Endothelial cell of hepatic sinusoid (primary cell): ENCODE data around the gene IL1RAP.

ENCODE experiments used
- in situ Hi-C: cut with HindIII; loops from 2 replicates; pipeline ENCODE4 v1.10.0; 2017; ENCODE audit warnings: low sequenced_read_pairs

Gene IL1RAP

DNA sequence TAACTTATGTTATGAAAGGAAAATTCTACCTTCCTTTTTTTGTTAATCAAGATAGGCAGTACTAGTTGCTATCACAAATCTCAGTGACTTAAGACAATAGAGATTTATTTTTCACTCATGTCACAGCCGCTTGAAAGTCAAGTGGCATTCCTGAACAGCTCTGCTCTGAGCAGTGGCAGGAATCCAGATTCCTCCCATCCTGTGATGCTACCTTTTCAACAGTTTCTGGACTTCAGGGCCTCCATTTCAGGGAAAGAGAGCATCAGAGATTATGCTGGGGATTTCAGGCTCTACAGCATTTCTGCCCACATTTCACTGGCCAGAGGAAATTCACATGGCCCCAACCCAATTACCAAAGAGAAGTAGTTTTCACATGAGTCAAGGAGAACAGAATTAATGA is 83.4 kb downstream of the IL1RAP start:
- in situ Hi-C loops = no loop called here

DNA sequence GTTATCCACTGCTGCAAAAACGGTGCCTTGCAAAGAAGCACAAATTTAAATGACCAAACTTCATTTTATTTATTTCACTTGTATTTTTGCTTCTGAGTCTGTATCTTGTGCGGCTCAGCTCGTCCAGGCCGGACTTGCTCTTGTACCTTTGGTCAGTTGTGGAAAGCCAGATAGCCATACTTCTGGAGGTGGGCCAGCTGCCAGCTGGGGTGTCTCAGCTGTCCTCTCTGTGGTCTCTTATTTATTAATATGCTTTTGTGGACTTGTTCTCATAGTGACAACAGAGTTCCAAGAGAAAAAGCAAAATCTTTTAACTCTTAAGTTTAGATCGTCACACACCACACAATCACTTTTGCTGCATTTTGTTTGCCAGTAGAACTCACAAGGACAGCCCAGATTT is 87.7 kb downstream of the IL1RAP start:
- in situ Hi-C loops = no loop called here

DNA sequence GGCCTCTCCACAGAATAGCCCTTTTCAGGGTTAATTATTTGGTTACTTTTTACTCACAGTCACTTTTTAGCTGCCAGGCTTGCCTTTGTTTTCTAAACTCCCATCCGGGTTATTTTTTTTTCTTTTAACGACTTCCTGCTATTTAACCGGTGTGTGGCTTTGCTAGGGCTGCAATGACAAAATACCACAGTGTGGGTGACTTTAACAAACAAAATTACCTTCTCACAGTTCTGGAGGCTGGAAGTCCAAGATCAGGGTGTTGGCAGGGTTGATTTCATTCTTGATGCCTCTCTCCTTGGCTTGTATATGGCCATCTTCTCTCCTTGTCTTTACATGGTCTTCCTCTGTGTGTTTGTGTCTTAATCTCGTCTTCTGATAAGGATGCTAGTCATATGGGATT is 91.5 kb downstream of the IL1RAP start:
- in situ Hi-C loops = no loop called here

DNA sequence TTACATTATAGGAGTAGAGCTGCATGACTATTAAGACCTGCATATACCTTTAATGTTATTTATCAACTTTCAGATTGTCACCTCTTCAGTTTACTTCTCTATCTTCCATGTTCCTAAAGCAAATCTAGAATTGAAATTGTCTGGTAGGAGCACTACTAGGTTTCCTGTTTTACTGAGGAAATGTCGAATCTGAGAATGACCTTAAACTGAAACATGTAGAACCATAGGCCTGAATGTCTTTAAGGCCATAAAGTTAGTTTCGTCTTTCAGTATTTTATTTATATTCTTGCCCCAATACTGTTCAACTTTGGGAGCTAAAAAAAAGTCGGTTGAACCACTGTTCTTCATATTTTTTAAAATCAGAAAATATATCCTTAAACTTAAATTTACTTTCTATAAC is 92.7 kb downstream of the IL1RAP start:
- in situ Hi-C loops = no loop called here

DNA sequence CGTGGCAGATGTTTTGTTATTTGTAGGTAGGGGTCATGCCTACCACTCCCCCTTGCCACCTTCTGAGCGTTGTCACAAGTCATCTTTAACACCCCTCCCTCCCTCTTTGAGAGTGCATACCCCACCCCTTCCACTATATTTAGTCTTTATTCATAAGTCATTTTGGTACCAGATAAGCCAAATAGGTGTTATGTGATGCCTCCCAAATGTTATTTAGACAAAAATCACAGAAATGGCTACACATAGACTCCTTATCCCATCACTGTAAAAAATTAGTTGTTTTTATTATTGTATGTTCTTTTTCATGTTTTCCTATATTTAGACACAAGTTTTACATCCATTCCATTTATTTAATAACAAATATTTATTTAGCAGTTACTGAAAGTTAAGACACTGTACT is 93.1 kb downstream of the IL1RAP start:
- in situ Hi-C loops = no loop called here

DNA sequence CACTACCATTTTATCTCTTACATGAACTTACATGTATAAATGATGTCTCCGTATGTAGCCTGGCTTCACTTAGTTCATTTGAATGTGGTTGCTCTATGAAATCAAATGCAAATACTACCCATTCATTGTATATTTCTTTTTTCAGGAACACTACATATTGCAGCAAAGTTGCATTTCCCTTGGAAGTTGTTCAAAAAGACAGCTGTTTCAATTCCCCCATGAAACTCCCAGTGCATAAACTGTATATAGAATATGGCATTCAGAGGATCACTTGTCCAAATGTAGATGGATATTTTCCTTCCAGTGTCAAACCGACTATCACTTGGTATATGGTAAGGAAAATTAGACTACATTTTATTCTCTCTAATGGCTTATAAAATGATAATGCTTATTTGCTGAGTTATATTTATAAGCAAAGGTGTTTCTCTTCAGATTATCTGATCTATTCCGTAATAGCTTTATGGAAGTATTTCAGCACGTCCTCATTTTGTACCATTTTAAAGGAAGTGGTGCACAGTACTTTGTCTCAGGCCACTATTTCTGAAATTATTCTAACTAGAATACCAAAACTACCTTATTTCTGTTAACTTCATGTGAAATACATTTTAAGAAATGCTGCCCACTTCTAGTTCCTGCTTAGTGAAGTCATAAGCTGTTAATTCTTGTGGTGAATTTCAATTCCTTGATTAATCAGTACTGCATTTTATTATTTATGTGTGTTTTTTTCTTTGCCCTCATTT is 95.1 kb downstream of the IL1RAP start:
- in situ Hi-C loops = no loop called here

DNA sequence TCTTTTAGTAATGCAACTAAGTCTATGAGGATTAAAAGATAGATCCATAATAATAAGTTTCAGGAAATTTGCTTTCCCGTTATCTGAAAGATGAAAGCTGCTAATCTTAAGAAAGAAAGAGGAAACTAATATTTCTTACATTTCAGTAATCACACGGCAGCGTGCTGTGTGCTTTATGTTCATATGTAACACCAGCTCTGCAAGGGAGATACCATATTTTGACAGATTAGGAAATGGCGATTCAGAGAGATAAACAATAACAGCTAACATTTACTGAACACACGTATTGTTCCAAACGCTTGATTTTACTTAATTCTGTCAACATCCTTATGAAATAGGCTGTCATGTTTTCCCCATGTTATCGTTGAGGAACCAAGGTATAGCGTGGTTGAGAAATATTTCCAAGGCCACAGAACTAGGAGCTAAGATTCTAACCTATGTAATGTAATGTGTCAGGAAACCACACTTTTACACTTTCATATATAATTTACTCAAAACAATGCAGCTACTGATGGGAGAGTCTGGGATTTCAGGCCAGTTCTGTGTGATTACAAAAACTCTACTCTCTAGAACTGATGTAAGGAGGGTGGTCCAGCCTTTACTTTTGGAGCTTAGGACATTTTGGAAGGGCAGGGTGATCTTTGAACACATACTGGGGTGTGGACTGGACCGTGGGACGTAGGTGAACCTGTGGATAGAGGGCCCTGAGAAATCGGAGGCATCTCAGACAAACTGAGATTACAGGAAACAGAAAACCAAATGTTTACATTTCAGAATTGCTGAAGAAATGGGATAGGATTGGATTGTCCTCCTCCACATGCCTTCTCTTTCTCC is 100.6 kb downstream of the IL1RAP start:
- in situ Hi-C loops = no loop called here

DNA sequence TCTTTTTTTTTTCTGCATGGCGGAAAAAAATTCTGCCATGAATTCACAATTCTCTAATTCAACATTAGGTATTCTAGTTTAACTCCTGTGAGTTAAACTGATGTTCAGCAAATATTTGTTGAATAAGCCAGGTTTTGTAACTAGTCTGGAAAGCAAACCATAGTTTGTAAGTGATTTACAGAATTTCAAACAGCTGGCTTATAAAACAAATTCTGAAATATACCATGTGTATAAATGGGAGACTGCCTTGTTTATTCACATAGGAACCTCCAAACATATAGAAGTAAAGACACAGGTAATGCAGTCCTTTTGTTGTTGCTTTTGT is 101.1 kb downstream of the IL1RAP start:
- in situ Hi-C loops = no loop called here

DNA sequence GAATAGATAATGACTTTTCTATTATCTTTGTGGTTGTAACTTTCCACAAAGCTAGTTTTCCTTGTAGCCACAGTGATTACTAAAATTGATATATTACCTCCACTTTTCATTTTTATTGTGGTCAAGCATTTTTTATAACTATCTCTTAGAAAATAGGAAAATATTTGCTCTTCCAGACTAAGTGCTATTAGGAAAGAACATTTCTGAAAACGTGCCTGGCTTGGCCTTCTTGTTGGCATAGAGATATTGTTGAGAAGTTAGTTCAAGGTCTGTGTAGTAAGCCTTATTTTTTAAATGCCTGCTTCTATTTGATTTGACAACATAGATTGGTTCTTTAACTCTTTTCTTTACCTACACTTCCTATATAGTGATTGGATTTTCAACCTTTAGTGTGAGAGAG is 101.7 kb downstream of the IL1RAP start:
- in situ Hi-C loops = no loop called here

DNA sequence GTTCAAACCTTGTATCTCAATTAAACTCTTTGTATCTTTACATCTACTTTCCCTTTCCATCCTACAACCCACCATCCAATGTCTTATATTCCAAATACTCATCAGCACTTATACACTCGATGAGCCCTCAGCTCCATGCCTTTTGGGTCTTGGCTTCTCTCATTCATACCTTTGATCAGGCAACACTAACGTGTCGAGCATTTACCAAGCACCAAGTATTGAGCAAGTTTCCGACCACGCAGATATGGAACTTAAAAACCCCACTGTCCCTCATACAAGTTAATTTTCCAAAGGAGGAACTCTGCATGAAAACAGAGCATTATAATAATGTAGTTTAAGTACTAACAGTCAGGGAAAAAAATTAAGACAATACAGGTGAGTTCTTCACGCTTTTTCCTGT is 102.8 kb downstream of the IL1RAP start:
- in situ Hi-C loops = no loop called here

DNA sequence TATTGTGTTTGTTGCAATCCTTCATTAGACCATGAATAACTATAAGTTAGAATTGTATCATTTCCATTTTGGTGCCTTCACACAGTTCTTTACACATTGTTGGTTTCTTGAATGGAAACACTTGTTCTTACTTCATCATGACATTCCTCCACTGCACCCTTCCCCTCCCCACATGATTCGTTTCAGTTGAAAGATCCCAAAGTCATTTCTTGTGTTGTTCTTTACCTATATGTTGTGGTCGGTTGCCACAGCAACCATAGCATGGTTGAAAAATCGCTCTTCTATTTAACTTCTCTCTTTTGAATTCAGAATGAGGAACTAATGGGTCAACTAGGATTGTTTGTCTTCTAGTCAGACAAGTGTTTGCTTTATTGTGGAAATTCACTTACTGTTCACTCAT is 103.3 kb downstream of the IL1RAP start:
- in situ Hi-C loops = no loop called here

DNA sequence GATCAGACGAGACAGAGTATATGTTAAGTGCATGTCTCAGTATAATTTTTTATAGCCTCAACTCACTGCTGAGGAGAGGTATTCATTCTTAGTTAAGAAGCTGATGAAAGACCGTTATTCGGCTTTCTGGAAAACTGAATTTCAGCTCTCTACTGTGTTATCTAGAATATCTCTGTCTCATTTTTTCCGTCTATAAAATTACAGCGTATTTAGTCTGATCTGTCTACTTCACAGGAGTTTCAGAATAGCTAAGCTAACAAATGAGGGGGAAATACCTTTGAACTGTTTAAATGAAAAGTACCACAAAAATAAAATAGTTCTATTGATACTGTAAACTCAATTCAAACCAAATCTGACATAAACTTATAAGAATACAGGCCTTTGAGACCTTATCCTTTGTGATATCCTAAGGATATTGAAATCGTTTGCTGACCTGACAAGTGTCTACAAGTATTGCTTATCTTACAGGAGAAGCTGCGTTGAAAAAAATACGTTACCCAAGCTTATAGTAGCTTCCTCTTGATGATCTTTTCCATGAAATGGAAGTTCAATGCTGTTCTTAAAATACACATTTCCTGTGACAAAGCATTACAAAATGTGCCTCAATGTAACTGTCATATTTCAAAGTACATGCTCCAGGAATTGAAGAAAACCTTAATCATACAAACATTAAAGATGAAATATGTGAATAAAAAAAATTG is 104.6 kb downstream of the IL1RAP start:
- in situ Hi-C loops = no loop called here

DNA sequence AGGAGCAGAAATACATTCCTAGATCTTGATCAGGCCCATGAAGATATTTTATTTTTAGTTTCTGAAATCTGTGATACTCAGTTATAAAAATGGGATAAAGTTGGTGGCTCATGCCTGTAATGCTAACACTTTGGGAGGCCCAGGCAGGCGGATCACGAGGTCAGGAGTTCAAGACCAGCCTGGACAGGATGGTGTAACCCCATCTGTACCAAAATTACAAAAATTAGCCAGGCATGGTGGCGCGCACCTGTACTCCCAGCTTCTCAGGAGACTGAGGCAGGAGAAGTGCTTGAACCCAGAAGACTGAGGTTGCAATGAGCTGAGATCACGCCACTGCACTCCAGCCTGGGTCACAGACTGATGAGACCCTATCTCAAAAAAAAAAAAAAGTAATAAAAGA is 105.5 kb downstream of the IL1RAP start:
- in situ Hi-C loops = no loop called here

DNA sequence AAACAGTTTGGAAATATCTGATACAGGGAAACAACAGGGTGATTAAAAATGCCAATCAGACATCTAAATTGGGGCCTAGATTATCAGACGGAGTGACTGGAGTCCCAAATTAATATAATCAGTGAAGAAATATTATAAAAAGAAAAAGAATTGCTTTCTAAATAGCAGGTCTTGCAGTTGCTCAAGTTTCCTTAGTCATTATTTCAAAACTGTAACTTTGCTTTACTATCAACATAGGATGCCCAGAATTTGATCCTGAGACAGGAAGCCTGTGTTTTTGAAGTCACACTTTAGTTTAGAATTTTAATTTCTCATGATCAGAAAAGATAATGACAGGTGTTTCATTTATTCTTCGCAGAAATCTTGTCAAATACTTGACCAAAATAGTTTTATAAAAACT is 105.9 kb downstream of the IL1RAP start:
- in situ Hi-C loops = loop anchor here (5.0 kb wide), 1 partner anchor 77 kb away; no protein-coding TSS in a partner anchor

DNA sequence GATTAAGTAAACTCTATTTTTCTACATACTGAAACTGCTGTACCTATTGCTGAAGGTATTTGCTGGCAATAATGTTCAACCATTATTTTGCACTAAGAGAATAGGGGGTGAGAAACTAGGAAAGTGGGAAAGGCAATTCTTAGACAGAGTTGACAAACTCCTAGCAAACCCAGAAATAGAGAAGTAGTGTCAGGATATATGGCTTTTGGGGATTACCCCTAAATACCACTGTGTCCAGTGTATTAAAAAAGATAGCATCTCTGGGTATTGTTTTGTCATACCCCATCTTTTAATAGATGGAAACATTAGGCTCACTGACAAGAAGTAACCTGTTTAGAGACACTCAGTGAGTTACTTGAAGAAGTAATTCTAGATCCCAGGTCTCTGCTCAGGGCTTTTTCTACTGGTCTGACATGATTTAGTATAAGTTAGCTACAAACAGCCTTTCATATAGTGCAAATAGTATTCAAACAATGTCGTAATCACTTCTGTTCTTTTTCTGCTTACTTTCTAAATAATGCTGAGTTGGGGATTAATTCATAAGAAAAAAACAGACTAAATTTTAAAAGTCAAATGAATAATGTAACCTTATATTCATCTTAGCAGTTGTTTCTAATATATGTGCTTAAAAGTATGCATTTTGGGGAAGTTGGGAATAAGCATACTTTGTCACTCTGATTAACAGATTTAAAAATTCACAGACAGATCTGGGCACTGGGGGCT is 107.2 kb downstream of the IL1RAP start:
- in situ Hi-C loops = loop anchor here (5.0 kb wide), 1 partner anchor 79 kb away; no protein-coding TSS in a partner anchor

DNA sequence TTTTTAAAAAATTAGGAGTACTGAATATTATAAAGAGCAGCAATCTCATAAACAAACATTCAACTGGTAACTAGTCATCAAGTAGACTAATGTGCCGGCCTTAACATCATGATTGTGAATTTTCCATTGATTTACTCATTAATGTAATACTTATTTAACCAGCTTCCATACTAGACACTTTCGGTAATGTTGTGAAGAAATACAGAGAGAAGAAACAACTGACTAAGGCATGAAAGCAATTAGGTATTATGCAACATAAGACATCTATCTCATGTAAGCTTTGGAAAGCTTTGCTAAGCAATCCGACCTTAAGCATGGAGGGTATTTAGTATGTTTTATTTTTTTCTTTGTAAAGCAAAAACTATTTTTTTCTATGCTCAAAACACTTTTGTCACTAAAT is 108.0 kb downstream of the IL1RAP start:
- in situ Hi-C loops = loop anchor here (5.0 kb wide), 1 partner anchor 80 kb away; no protein-coding TSS in a partner anchor

DNA sequence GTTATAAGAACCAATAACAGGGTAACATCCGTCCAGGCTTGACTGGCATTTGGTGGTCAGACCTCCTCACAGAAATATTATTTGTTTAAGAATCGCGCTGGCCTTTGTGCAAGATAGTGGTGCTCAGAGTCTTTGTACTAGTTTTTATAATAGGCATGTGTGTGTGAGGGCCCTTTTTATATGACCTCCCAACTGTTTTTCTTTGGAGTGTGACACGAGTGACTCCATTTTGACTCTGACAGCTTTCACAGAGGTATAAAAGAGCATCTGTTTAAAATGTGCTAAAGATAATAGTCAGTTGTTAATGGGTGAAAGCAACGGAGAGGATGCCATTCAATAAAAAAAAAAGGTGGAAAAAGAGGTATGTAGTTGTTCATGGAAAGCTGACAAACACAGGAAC is 110.4 kb downstream of the IL1RAP start:
- in situ Hi-C loops = loop anchor here (5.0 kb wide), 1 partner anchor 82 kb away; no protein-coding TSS in a partner anchor

DNA sequence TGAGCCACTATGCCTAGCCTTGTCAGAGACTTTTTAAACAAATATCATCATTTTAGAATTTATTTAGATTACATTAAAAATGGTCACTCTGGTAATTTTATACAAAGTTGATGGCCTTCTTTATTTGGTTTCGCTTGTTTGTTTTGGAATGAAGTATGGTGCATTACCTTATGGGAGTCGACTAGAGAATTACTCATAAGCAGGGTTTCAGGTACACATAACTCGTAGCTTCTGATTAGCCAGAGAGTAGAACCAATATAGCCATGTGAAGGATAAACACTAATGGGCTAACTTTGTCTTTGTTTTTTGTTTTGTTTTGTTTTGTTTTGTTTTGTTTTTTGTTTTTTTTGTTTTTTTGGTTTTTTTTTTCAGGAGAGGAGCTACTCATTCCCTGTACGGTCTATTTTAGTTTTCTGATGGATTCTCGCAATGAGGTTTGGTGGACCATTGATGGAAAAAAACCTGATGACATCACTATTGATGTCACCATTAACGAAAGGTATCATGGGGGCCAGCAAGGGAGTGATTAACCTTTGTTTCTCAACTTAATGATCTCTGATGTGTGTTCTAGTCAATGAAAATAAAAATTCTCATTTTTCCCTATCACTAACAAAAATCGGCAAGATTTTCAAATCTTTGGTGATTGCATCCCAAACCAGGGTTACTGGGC is 113.2 kb downstream of the IL1RAP start:
- in situ Hi-C loops = no loop called here

DNA sequence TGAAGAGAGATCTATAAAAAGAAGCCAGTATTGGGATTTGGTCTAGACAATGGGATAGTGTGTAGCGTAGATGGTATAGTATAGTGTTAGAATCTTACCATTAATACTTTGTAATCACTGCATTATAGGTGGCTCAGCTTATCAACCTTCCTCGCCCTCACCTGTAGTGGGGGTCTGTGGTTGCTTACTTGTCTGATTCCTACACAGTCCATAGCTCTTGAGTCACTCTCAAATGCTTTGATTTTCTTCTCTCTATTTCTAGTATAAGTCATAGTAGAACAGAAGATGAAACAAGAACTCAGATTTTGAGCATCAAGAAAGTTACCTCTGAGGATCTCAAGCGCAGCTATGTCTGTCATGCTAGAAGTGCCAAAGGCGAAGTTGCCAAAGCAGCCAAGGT is 115.2 kb downstream of the IL1RAP start:
- in situ Hi-C loops = no loop called here

DNA sequence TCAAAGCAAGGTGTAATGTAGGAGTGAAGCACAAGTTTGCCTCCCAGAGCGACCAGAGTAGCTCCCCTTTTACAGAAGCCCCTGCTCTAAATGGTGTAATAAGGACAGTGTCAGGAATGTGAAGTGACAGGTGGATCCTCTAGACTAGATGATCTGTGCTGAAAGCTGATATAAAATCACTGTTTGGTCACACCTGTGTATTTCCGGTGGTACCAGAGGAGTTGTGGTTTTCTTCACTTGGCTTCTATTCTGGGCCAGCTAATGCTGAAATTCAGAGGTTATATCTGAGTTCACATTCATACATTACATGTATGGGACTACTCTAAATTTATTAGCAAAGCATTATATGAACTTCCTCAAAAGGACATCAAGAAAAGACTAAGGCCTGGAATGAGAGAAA is 117.4 kb downstream of the IL1RAP start:
- in situ Hi-C loops = no loop called here
